Heart right ventricle (tissue), 16 donors: ENCODE data around the gene SALL3. TPM values are rescaled to one million over a fixed set of nuclear protein-coding genes. Genes with fewer than 3 reads are reported as not detected.

Source experiments
- ATAC-seq, 8 donors: fragments of 200-7000 bp; cut with Tn5 transposase; one replicate each; pipeline ENCODE4 v1.9.1; 2020; ENCODE audit warnings: mild to moderate bottlenecking in 8 of 8, moderate library complexity in 8 of 8, moderate number of reproducible peaks in 1 of 8
- DNase-seq, 2 donors: peaks; one replicate each; pipeline ENCODE4 v3.0.0-alpha.2; 2020
- H3K27ac ChIP-seq, 10 donors: fragments of 200-600 bp; sonication (generic) in 2 of 10; one replicate each; pipeline versions ENCODE4 v1.5.0 to v1.8.0; 2020 to 2022; ENCODE audit warnings: mild to moderate bottlenecking in 3 of 10
- H3K27me3 ChIP-seq, 7 donors: fragments of 200-600 bp; one replicate each; pipeline ENCODE4 v1.8.0; 2021 to 2022; ENCODE audit warnings: mild to moderate bottlenecking in 2 of 7
- H3K36me3 ChIP-seq, 9 donors: fragments of 200-600 bp; sonication (generic) in 1 of 9; one replicate each; pipeline versions ENCODE4 v1.5.0 to v1.8.0; 2020 to 2022; ENCODE audit warnings: mild to moderate bottlenecking in 2 of 9
- H3K4me1 ChIP-seq, 9 donors: fragments of 200-600 bp; sonication (generic) in 1 of 9; one replicate each; pipeline versions ENCODE4 v1.5.0 to v1.8.0; 2020 to 2022; ENCODE audit warnings: mild to moderate bottlenecking in 4 of 9
- H3K4me3 ChIP-seq, 10 donors: fragments of 200-600 bp; sonication (generic) in 2 of 10; one replicate each; pipeline versions ENCODE4 v1.5.0 to v1.8.0; 2020 to 2022; ENCODE audit warnings: mild to moderate bottlenecking in 7 of 10, moderate library complexity in 2 of 10
- H3K9me3 ChIP-seq, 11 donors: fragments of 200-600 bp in 10 of 11; sonication (generic) in 2 of 11; one replicate each; pipeline versions ENCODE4 v1.5.0 to v1.8.0; 2013 to 2022; ENCODE audit warnings: mild to moderate bottlenecking in 2 of 11, control low read depth in 1 of 11, moderate library complexity in 1 of 11
- CTCF ChIP-seq, 9 donors: fragments of 200-600 bp; sonication (generic) in 2 of 9; IDR thresholded peaks; one replicate each; pipeline versions ENCODE4 v1.5.0 to v1.8.0; 2021 to 2022; ENCODE audit warnings: antibody characterized with exemption in 9 of 9, mild to moderate bottlenecking in 5 of 9, moderate library complexity in 1 of 9
- WGBS, 2 donors: extraction: QIAGEN DNeasy Blood & Tissue Kit; methylation state at CpG; one replicate each; pipeline ENCODE4 v1.1.7; 2013; ENCODE audit warnings: inconsistent platforms in 1 of 2; 5-methylcytosine and 5-hydroxymethylcytosine counted together
- intact Hi-C, 10 donors: fragments of 100-400 bp; cut with DNase I; formaldehyde crosslinking; loops; one replicate each; pipeline versions ENCODE4 v1.11.1 to v1.14.2; 2022
- polyA plus RNA-seq, 2 donors: library from polyadenylated mRNA; stranded (reverse); fragments of 200-250 nt; gene quantifications; one replicate each; pipeline ENCODE4 v1.2.3, GENCODE V29; 2013
- total RNA-seq, 10 donors: library from RNA; stranded (reverse); fragmentation: NEBNext Ultra II Directional in 3 of 10; extraction: Animal tissue kit (Norgen Biotek cat#: 25700) in 3 of 10; gene quantifications; one replicate each; pipeline versions ENCODE4 v1.2.1 to v1.2.4, GENCODE V29; 2021 to 2023
- donor health status: Arrhythmogenic right ventricular cardiomyopathy.
- donor health status: ischemic (EF 13 %, LVEDD 7.1; RV severe dilation, severe dysfunction).
- donor health status: healthy with polysubstance abuse.
- donor health status: DM: no; HTN: yes; CAD: no.
- donor health status: DM: no; HTN: no; CAD: no.
- donor health status: ischemic (EF 25% LVEDD 6.9; RV normal size, moderate dysfunction).
- donor health status: ischemic (EF 25% LVEDD 5.7; RV mildly dilated, moderate dysfunction).
- donor health status: healthy.
- donor health status: DM: yes; HTN: yes; CAD: no.
- donor health status: Ischemic cardiomyopathy.
- donor health status: ischemic (EF 35%, LVEDD 5.7; RV mildly dilated, moderate dysfunction).
- donor health status: nonischemic (EF 11% LVEDD 7.7; RV severe dilation, severe dysfunction).
- donor health status: DM: yes; HTN: yes; CAD: no.
- donor health status: PGD.
- donor health status: ischemic (EF 29% LVEDD 5.4; RV normal size, mild dysfunction).
- donor health status: nonischemic (EF 23%, LVEDD 6.1; RV moderate dilation, normal function).

Gene SALL3
- total and polyA plus RNA-seq, 12 donors: 0.06 to 1.2 (median 0.17) TPM; not detected in 1

- H3K4me3 ChIP-seq: no peak overlapping the region
- no peaks in the 10 kb centered on the region for H3K36me3 ChIP-seq
- H3K27ac ChIP-seq: no peak overlapping the region
- no peaks in the 10 kb centered on the region for H3K4me1 ChIP-seq
- ATAC-seq (no peak), DNase-seq (no peak)
- intact Hi-C loops: loop anchor here in 1 of 10 donors (10.0 kb wide), 1 partner anchor 61 kb away; no protein-coding TSS in a partner anchor
- WGBS, 2 donors: 78 to 80% methylated on average over 22 of the region's 22 CpGs
- H3K9me3 ChIP-seq: peaks cover 0 to 11% (median 0%) of the 10 kb centered on the region in 11 donors
- no peak for TF ChIP-seq CTCF (IDR thresholded peaks at IDR 0.05)
- peaks cover 0 to 39% (median 27%) of the 10 kb centered on the region in 7 donors for H3K27me3 ChIP-seq
These were observed 16.2 kb downstream of the SALL3 start for GRCh38 chr18:78995740-78996395.

GRCh38 chr18:78996741-78997490, 17.3 kb downstream of the SALL3 start:
- intact Hi-C loops: loop anchor here in 1 of 10 donors (10.0 kb wide), 1 partner anchor 62 kb away; no protein-coding TSS in a partner anchor

GRCh38 chr18:78998371-78999071, 18.9 kb downstream of the SALL3 start:
- Histone ChIP-seq H3K36me3 (no peaks in the 10 kb centered on the region), H3K27ac (no peak overlapping the region), H3K27me3 (peaks cover 0 to 38% (median 17%) of the 10 kb centered on the region in 7 donors), H3K4me1 (no peaks in the 10 kb centered on the region), H3K9me3 (peaks cover 0 to 9% (median 0%) of the 10 kb centered on the region in 11 donors), H3K4me3 (no peak overlapping the region)
- 75 to 85% methylated on average over 18 of the region's 18 CpGs for WGBS, 2 donors
- intact Hi-C loops: loop anchor here in 1 of 10 donors (10.0 kb wide), 1 partner anchor 64 kb away; no protein-coding TSS in a partner anchor
- no peak for TF ChIP-seq CTCF (IDR thresholded peaks at IDR 0.05)
- ATAC-seq (no peak), DNase-seq (no peak)

More at GRCh38 chr18:78996741-78997490, 17.3 kb downstream of the SALL3 start:
- no peaks in the 10 kb centered on the region for H3K36me3 ChIP-seq
- WGBS, 2 donors: 92 to 95% methylated on average over 44 of the region's 44 CpGs
- H3K9me3 ChIP-seq: peaks cover 0 to 11% (median 0%) of the 10 kb centered on the region in 11 donors
- no peak for DNase-seq
- H3K4me1 ChIP-seq: no peaks in the 10 kb centered on the region
- H3K27ac ChIP-seq: no peak overlapping the region
- H3K27me3 ChIP-seq: peaks cover 0 to 35% (median 19%) of the 10 kb centered on the region in 7 donors
- no peak for TF ChIP-seq CTCF (IDR thresholded peaks at IDR 0.05)
- ATAC-seq: no peak
- H3K4me3 ChIP-seq: no peak overlapping the region

GRCh38 chr18:78999939-79000338, 20.3 kb downstream of the SALL3 start:
- intact Hi-C loops: loop anchor here in 1 of 10 donors (10.0 kb wide), 1 partner anchor 65 kb away; no protein-coding TSS in a partner anchor
- 71 to 78% methylated on average over 8 of the region's 8 CpGs for WGBS, 2 donors
- Histone ChIP-seq H3K27ac (no peak overlapping the region), H3K36me3 (no peaks in the 10 kb centered on the region), H3K27me3 (peaks cover 0 to 46% (median 17%) of the 10 kb centered on the region in 7 donors), H3K9me3 (no peaks in the 10 kb centered on the region), H3K4me3 (no peak overlapping the region), H3K4me1 (no peaks in the 10 kb centered on the region)
- ATAC-seq: no peak
- DNase-seq: no peak
- TF ChIP-seq CTCF (IDR thresholded peaks at IDR 0.05): no peak
